LNCAP (cell line): ENCODE measurements around the gene BICRAL.

Experiments used
- CTCF ChIP-seq: fragments of 450-650 bp; IDR thresholded peaks from 2 replicates; pipeline ENCODE4 v1.5.1; 2017; ENCODE audit warnings: mild to moderate bottlenecking

BICRAL gene

GRCh38 chr6:42829561-42830092, 47.8 kb downstream of the BICRAL start:
- no peak for TF ChIP-seq CTCF

- no peak for TF ChIP-seq CTCF
Measured at GRCh38 chr6:42831237-42831636, 49.4 kb downstream of the BICRAL start.

GRCh38 chr6:42834056-42834455, 52.2 kb downstream of the BICRAL start:
- no peak for TF ChIP-seq CTCF

GRCh38 chr6:42841844-42842584, 60.2 kb downstream of the BICRAL start:
- no peak for TF ChIP-seq CTCF

GRCh38 chr6:42845327-42845694, 63.5 kb downstream of the BICRAL start:
- TF ChIP-seq CTCF, result no peak

- no peak for TF ChIP-seq CTCF
Measured at GRCh38 chr6:42846505-42846904, 64.7 kb downstream of the BICRAL start.

- no peak for TF ChIP-seq CTCF
Measured at GRCh38 chr6:42848700-42849099, 66.8 kb downstream of the BICRAL start.
